ENCODE data around the gene ALG14.

The ALG14 gene

DNA sequence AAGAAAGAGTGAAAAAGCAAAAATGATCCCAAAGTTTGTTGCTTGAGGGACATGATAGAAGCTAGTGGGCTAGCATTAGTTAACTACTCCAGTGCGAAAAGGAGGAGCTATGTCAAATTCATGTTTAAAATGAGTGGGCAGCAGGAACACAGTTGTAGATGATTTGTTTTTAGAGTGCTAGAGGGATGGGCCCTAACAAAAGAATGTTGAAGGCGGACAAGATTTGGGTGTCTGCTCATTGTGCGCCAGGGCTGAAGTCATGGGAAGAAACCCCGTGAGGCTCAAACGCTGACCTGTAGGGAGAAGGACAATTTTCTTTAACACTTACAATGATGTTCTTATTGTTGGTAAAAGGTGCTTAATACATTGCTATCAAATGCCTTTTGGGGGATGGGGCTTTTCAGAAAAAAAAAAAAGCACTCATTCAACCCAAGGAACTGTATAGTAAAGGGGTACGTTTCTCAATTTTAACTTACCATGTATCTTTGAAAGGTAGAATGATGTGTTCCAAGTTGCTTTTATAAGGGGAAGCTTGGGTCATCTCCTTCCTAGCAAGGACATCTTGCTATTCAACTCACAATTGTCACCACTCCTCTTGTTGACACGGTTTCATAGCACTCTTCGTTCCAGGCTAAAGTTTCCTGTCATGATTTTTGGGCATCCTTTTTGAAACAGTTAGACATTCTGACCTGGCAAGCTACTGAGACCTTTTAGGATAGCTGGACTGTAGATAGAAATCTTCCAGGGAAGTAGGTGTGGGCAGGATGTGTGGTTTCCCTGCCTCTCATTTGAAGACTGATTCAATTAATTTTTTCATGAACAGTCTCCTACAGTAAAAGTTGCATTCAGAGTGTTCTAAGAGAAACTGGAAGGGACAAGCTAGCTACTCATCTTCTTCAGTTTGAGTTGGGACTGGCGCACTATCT is 92.8 kb downstream of the ALG14 start:
- DNase-seq = no peak

DNA sequence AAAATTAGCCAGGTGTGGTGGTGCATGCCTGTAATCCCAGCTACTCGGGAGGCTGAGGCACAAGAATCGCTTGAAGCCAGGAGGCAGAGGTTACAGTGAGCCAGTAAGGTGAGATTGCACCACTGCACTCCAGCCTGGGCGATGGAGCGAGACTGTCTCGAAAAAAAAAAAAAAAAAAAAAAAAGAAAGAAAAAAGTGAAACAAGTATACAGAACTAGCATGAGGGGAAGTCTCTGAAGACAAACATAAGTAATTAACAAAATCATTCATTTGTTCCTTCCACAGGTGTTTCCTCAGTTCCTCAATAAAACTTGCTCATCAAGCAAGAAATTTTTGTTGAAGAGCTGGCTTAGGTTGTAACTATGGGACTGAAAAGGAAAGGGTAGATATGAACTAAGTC is 93.6 kb downstream of the ALG14 start:
- DNase-seq = no peak

DNA sequence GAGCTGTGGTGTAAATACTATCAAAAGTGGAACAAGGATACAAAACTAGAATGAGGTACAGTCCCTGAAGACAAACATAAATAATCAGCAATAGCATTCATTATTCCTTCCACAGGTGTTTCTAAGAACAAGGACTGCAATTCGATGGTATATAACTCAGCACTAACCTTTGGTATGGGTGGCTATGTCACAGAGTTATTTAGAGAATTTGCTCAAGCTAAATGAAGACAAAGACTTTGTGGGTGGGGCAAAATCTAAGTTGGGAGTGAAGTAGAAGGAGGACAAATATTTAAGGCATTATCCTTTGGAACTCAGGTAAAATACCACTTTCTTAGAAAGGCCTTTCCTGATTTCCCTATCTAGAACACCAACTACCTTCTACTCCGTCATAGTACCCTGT is 94.3 kb downstream of the ALG14 start:
- DNase-seq = no peak

- no peak for DNase-seq
These were observed 95.7 kb downstream of the ALG14 start for GRCh38 chr1:94976971-94977548.

- no peak for DNase-seq
These were observed 97.9 kb downstream of the ALG14 start for GRCh38 chr1:94974824-94975223.

GRCh38 chr1:94974241-94974640 is 98.5 kb downstream of the ALG14 start:
- DNase-seq = no peak

GRCh38 chr1:94973309-94973922 is 99.3 kb downstream of the ALG14 start:
- DNase-seq = no peak

- no peak for DNase-seq
These were observed 101.2 kb downstream of the ALG14 start for GRCh38 chr1:94971491-94971924.

DNA sequence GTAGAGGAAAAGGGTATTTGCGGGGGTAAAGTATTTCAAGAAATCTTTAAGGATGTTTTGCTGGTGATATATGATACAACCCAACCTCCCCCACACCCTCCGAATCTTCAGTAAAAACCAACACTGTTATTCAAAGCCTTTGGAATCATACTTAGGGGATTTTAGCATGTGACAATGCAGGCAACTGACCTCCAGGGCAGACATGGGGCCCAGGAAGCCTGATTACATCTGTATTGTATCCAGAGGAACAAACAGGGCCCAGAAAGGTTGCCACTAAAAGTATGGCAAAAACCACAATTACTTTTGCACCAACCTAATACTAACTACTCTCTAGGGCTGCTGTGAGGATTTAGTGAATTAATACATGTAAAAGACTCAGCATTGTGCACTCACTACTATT is 102.0 kb downstream of the ALG14 start:
- no peak for DNase-seq

DNA sequence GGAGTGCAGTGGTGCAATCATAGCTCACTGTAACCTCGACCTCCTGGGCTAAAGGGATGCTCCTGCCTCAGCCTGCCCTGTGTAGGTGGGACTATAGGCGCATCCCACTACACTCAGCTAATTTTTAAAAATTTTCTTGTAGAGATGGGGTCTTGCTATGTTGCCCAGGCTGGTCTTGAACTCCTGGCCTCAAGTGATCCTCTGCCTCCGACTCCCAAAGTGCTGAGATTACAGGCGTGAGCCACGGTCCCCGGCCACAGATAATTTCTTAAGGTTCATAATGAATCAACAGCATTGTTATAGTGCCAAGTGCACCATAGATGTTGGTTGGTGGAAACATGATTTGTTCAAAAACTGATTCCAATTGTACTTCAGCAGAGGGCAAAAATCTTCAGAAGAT is 103.6 kb downstream of the ALG14 start:
- no peak for DNase-seq

- DNase-seq = no peak
These were observed 106.7 kb downstream of the ALG14 start for GRCh38 chr1:94966033-94966432.

DNA sequence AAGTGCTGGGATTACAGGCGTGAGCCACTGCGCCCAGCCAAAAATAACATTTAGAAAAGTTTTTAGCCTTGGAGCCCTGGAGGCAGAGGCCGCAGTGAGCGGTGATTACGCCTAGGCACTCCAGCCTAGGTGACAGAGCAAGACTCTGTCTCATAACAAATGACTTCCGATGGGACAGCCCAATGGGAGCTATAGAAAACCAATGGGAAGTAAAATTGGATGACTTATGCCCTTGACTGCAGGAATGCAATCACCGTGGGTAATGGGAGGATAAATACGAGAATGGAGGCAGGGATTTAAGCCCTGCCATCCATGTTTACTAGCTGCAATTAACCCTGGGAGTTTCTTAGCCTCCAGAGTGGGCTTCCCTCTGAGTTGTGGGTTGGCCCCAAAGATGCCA is 108.9 kb downstream of the ALG14 start:
- no peak for DNase-seq

DNA sequence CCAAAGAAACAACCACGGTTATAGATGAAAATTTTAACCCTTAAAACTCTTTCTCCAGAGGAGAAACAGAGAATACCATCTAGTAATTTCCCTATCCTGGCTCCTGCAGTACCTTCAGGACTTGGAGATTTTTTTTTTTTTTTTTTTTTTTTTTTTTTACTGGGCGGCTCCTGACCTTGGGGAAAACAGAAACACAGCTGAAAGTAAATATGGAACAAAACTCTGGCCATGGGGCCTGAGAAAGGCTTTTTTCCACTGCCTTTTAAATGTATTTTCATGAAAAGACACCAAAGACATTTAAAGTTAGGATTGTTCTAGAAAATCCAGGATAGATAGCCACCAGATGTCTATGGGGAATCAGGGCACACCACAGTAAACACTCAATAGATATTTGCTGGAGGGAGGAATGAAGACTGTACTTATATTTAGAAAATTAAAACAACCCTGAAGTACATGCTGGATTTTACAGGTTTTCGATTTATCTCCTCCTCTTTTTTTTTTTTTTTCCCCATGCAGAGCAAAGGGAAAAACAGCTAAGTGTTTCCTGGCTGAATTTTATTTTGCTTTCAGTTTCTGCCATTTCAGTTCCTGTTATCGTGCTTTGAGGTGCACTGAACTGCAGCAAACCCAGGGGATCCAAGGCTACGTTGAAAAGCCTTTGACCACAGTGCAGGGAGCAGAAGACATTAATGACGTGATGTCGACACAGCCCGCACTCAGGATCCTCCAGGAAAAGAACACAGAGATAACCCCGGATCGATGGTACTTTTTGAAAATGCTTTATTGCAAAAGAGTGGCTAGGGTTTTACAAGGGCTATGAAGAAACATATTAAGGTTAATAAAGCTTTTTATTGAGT is 110.1 kb downstream of the ALG14 start:
- DNase-seq = no peak

- DNase-seq = no peak
These were observed 110.8 kb downstream of the ALG14 start for GRCh38 chr1:94961988-94962387.

DNA sequence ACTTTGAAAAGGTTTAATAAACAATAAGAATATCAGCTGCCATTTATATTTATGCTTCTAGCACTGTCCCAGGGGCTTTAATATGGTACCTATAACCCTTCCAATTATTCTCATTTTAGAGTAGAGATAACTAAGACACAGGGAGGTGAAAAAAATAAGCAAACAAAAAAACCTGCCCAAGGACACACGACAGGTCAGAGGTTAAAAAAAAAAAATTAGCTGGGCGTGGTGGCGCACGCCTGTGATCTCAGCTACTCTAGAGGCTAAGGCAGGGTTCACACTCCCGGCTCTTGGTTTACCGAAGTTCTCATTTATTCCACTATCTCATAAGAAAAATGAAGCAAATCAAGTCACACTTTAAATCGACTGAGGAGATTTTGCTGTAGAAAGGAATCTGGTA is 111.2 kb downstream of the ALG14 start:
- DNase-seq = no peak

DNA sequence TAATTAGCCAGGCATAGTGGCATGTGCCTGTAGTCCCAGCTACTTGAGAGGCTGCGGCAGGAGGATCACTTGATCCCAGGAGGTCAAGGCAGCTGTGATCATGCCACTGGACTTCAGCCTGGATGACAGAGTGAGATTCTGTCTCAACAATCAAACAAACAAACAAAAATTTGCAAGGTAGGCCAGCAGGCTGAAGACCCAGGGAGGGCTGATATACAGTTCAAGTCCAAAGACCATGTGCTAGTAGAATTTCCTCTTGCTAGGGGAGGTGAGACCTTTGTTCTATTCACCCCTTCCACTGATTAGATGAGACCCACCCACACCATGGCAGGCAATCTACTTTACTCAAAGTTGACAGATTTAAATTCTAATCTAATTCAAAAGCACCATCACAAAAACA is 114.7 kb downstream of the ALG14 start:
- DNase-seq = no peak

- DNase-seq = no peak
These were observed 116.8 kb downstream of the ALG14 start for GRCh38 chr1:94955767-94956632.

GRCh38 chr1:94954263-94955220 is 118.2 kb downstream of the ALG14 start:
- no peak for DNase-seq

GRCh38 chr1:94953746-94954145 is 119.0 kb downstream of the ALG14 start:
- DNase-seq = no peak

GRCh38 chr1:94953107-94953506 is 119.6 kb downstream of the ALG14 start:
- no peak for DNase-seq

GRCh38 chr1:94952539-94952938 is 120.2 kb downstream of the ALG14 start:
- DNase-seq = no peak
